HepG2 (cell line): ENCODE results near the gene GLG1. TPM values are rescaled to one million over a fixed set of nuclear protein-coding genes. Genes with fewer than 3 reads are reported as not detected.
A peak's percentile ranks its signal among the peaks of the same experiment; 100 is the strongest.

Experiments
- AHDC1 ChIP-seq: sonication (generic); formaldehyde crosslinking; IDR thresholded peaks from 2 replicates; pipeline ENCODE4 v1.5.1; 2020; ENCODE audit warnings: mild to moderate bottlenecking, missing genetic modification reagents, borderline replicate concordance
- CENPT ChIP-seq: sonication (generic); formaldehyde crosslinking; IDR thresholded peaks from 2 replicates; pipeline ENCODE4 v1.8.0; 2022; ENCODE audit warnings: low read depth, mild to moderate bottlenecking, moderate library complexity, missing genetic modification reagents
- CREB1 ChIP-seq, 2 experiments: fragments of 450-650 bp in 1 of 2; IDR thresholded peaks; 2 replicates each; pipeline ENCODE4 v1.6.1; 2016 to 2017; ENCODE audit warnings: control low read depth in 1 of 2, mild to moderate bottlenecking in 1 of 2, missing compliant biosample characterization in 1 of 2, missing genetic modification characterization in 1 of 2
- DPF2 ChIP-seq: sonication (generic); formaldehyde crosslinking; IDR thresholded peaks from 2 replicates; pipeline ENCODE4 v1.4.0; 2020; ENCODE audit warnings: mild to moderate bottlenecking, low read depth, missing genetic modification reagents, borderline replicate concordance
- GRHL1 ChIP-seq: sonication (generic); formaldehyde crosslinking; conservative IDR thresholded peaks from 2 replicates; pipeline ENCODE4 v1.8.0; 2022; ENCODE audit warnings: missing genetic modification reagents
- HINFP ChIP-seq: sonication (generic); formaldehyde crosslinking; IDR thresholded peaks from 2 replicates; pipeline ENCODE4 v1.4.0; 2020; ENCODE audit warnings: low read depth, mild to moderate bottlenecking, missing genetic modification reagents
- HOXA3 ChIP-seq: sonication (generic); formaldehyde crosslinking; IDR thresholded peaks from 2 replicates; pipeline ENCODE4 v1.5.0; 2020; ENCODE audit warnings: missing genetic modification reagents
- NONO ChIP-seq, 2 experiments: fragments of 450-650 bp in 1 of 2; sonication (generic) in 1 of 2; formaldehyde crosslinking in 1 of 2; IDR thresholded peaks in 1 of 2; conservative IDR thresholded peaks in 1 of 2; 2 replicates each; pipeline versions ENCODE4 v1.6.1 to v1.8.0; 2017 to 2022; ENCODE audit warnings: mild to moderate bottlenecking in 1 of 2, missing genetic modification reagents in 1 of 2, moderate library complexity in 1 of 2
- PPARG ChIP-seq: conservative IDR thresholded peaks from 2 replicates; pipeline ENCODE4 v1.6.1; 2016; ENCODE audit warnings: missing biosample characterization, missing genetic modification reagents
- RARA ChIP-seq: IDR thresholded peaks from 2 replicates; pipeline ENCODE4 v1.6.1; 2016; ENCODE audit warnings: missing genetic modification reagents, missing compliant biosample characterization
- SETDB1 ChIP-seq: sonication (generic); formaldehyde crosslinking; IDR thresholded peaks from 2 replicates; pipeline ENCODE4 v1.5.1; 2020; ENCODE audit warnings: missing genetic modification reagents, mild to moderate bottlenecking, borderline replicate concordance
- TBP ChIP-seq: sonication (generic); formaldehyde crosslinking; IDR thresholded peaks from 2 replicates; pipeline ENCODE4 v1.5.0; 2020; ENCODE audit warnings: missing genetic modification reagents
- XRCC5 ChIP-seq: fragments of 200-400 bp; formaldehyde crosslinking; optimal IDR thresholded peaks from 2 replicates; pipeline ENCODE3; 2017; ENCODE audit warnings: mild to moderate bottlenecking, low read length
- ZFP1 ChIP-seq: IDR thresholded peaks from 2 replicates; pipeline ENCODE4 v1.6.1; 2016
- ZIK1 ChIP-seq: sonication (generic); formaldehyde crosslinking; IDR thresholded peaks from 2 replicates; pipeline ENCODE4 v1.5.0; 2020; ENCODE audit warnings: mild to moderate bottlenecking, low read depth, missing genetic modification reagents, borderline replicate concordance
- ZNF761 ChIP-seq: sonication (generic); formaldehyde crosslinking; conservative IDR thresholded peaks from 2 replicates; pipeline ENCODE4 v1.4.0; 2020; ENCODE audit warnings: mild to moderate bottlenecking, missing genetic modification reagents
- ZNF775 ChIP-seq: sonication (generic); formaldehyde crosslinking; IDR thresholded peaks from 2 replicates; pipeline ENCODE4 v1.4.0; 2020; ENCODE audit warnings: missing genetic modification reagents, mild to moderate bottlenecking, moderate library complexity, borderline replicate concordance
- polyA plus RNA-seq, 8 experiments: library from polyadenylated mRNA; depleted of rRNA in 3 of 8; stranded (reverse) in 7 of 8; unstranded in 1 of 8; fragments of >200 nt; fragmentation: Illumina TruSeq in 4 of 8; extraction: Trizol in 4 of 8; gene quantifications; 2 replicates each; pipeline versions ENCODE4 v1.2.1 to v1.2.3, GENCODE V29; 2011 to 2016; ENCODE audit warnings: low read depth in 4 of 8, missing spikeins in 1 of 8, mixed read lengths in 1 of 8; ENCODE audit not compliant: insufficient read depth in 1 of 8
- total RNA-seq, 5 experiments: library from RNA; depleted of rRNA; stranded (reverse); fragments of >200 nt; fragmentation: Illumina TruSeq; extraction: Trizol; gene quantifications; 2 replicates each; pipeline ENCODE4 v1.2.3, GENCODE V29; 2016; ENCODE audit warnings: low read depth in 1 of 5

Gene GLG1
- total and polyA plus RNA-seq, 2 of the 13 experiments (the other 11 are each of a cell fraction or from before 2014, with no cell fraction given): 87.7 to 141 TPM

- TF ChIP-seq ZNF761 (CRISPR knock-in tag) (no peak), AHDC1 (0 out of 2 replicates have a peak, but pooled peaks have one; percentile 28), CREB1 (IDR thresholded peaks at IDR 0.05) (peak; percentile 46; the same call in 1 of the 2 replicates), CREB1 (CRISPR knock-in tag; IDR thresholded peaks at IDR 0.05) (peak; percentile 74), DPF2 (peak; percentile 32; the same call in 1 of the 2 replicates), TBP (CRISPR knock-in tag) (no peak), ZFP1 (CRISPR knock-in tag) (no peak), CENPT (CRISPR knock-in tag) (no peak), HOXA3 (peak; percentile 62; the same call in 1 of the 2 replicates), GRHL1 (no peak), RARA (CRISPR knock-in tag) (peak; percentile 84), ZNF775 (CRISPR knock-in tag) (no peak), NONO (IDR thresholded peaks at IDR 0.05) (no peak), NONO (CRISPR knock-in tag; conservative IDR thresholded peaks at IDR 0.05) (no peak), XRCC5 (peak; percentile 6), HINFP (CRISPR knock-in tag) (0 out of 2 replicates have a peak, but pooled peaks have one; percentile 20), PPARG (CRISPR knock-in tag) (peak; percentile 47; the same call in 1 of the 2 replicates), SETDB1 (CRISPR knock-in tag) (no peak), ZIK1 (CRISPR knock-in tag) (no peak)
Measured at GRCh38 chr16:74455619-74456289, 151.2 kb downstream of the GLG1 start (continued).
